Subcutaneous adipose tissue (tissue), 4 donors: ENCODE data around the gene IL12B. TPM values are rescaled to one million over a fixed set of nuclear protein-coding genes. Genes with fewer than 3 reads are reported as not detected.

ENCODE experiments used
- total RNA-seq, 4 donors: library from RNA; depleted of rRNA; stranded (reverse); fragments of >200 nt; gene quantifications; one replicate each; pipeline ENCODE4 v1.1.0, GENCODE V29; 2016
- TF ChIP-seq, protein P1 (sequence below): fragments of 450-650 bp; IDR thresholded peaks from one replicate; pipeline ENCODE4 v1.5.1; 2016; ENCODE audit warnings: low read depth, mild to moderate bottlenecking, control low read depth, antibody characterized with exemption, moderate library complexity

Gene IL12B
- total RNA-seq, 4 donors from 2014 or later = not detected

DNA sequence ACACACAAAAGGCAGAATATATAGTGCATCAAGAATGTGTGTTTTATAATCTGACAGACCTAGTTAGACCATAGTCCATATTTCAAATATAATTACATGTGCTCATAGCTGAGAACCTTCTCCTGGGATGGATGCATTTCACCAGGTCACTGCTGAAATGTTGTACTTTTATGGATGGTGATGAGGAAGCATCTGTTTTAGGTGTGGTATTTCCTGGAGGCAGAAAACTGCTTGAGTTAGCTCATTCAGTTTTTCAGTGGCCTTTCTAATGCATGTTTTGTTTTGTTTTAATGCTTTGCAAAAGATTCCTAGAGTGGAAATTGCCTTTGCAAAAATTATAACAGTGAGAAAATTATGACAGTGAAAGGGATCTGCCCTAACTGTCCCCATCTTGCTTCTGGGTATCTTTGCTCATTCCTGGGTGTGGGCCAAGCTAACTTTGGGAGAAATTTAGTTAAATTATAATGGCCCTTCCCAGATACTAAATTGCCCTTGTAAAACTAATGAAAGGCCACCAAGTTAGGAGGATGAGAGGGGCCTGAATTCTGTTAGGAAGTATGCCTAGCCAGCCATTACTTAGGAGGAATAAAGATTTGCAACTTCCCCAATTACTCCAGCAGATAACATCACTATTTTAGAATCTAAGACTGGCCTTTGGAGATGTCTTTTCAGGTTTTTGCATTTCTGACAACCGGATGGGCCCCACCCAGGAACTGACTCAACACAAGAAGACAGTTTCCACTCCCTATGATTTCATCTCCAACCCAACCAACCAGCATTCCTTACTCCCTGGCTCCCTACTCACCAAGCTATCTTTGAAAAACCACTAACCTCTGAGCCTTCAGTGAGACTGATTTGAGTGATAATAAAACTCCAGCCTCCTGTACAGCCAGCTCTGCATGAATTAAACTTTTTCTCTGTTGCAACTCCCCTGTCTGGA lies 7.0 kb upstream of the IL12B start:
- TF ChIP-seq, protein P1, sequence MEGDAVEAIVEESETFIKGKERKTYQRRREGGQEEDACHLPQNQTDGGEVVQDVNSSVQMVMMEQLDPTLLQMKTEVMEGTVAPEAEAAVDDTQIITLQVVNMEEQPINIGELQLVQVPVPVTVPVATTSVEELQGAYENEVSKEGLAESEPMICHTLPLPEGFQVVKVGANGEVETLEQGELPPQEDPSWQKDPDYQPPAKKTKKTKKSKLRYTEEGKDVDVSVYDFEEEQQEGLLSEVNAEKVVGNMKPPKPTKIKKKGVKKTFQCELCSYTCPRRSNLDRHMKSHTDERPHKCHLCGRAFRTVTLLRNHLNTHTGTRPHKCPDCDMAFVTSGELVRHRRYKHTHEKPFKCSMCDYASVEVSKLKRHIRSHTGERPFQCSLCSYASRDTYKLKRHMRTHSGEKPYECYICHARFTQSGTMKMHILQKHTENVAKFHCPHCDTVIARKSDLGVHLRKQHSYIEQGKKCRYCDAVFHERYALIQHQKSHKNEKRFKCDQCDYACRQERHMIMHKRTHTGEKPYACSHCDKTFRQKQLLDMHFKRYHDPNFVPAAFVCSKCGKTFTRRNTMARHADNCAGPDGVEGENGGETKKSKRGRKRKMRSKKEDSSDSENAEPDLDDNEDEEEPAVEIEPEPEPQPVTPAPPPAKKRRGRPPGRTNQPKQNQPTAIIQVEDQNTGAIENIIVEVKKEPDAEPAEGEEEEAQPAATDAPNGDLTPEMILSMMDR = no peak

DNA sequence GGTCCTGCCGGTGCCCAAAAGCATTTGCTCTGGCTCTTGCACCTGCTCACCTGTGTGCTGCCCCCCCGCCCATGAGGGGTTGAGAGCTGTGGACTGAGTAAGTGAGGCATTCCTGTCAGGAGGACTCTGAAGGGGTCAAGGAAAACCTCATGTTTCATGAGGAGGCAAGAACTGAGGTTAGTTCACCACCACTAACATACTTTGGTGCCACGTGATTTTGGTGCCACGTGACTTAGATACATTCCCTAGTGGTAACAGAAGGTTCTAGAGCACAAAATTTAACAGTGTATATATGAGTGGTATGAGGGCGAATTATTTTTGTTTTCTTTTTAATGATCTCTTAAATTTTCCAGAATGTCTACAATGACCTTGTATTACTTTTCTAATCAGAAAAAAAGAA lies 6.3 kb upstream of the IL12B start:
- TF ChIP-seq, protein P1 = no peak

DNA sequence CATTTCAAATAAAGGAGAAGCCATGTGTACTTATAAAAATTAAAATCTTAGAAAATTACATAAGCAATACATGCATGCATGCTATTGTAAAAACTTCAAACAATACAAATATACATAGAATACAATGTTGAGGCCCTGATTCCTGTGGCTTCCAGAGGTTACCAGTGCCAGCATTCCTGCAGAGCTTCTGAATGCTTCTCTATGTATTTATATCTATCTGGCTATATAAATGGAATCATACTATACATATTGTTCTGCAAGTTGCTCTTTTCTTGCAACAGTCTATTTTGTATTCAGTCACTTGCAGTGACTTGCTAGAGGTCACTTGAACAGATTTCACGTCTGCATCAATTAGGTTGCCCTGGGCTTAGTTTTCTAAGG lies 3.2 kb upstream of the IL12B start:
- TF ChIP-seq, protein P1 = no peak

DNA sequence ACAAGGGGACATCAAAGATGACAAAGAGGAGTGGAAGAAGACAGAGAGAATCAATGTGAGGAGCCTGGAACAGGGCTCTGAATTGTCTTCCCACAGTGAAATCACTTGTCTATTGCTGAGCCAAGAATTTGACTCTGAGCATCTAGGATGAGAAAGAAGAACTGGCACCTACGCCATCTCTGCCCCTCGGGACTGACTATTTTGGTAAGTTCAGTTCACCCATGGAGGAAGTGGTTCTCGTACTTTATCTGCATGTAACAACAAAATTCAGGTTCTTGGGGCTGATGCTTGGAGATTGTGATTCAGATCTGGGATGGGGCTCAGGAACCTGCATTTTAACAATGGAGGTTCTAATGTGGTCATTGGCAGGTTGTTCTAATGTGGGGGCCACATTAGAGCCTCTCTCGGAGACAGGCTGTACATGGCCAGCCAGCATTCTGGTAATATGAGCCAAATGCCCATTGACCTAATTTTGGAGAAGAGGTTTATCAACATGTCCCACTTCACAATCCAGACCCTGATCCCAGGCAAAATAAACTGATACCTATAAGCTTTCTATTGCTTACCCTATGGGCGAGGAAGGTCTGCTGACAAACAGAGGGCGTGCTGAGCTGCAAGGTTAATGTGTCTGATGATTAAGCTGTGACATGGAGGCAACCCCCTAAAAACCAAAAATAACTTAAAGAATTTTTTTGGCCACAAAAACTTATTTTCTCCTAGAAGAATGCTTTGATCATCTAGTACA lies 2.7 kb upstream of the IL12B start:
- TF ChIP-seq, protein P1 = no peak

DNA sequence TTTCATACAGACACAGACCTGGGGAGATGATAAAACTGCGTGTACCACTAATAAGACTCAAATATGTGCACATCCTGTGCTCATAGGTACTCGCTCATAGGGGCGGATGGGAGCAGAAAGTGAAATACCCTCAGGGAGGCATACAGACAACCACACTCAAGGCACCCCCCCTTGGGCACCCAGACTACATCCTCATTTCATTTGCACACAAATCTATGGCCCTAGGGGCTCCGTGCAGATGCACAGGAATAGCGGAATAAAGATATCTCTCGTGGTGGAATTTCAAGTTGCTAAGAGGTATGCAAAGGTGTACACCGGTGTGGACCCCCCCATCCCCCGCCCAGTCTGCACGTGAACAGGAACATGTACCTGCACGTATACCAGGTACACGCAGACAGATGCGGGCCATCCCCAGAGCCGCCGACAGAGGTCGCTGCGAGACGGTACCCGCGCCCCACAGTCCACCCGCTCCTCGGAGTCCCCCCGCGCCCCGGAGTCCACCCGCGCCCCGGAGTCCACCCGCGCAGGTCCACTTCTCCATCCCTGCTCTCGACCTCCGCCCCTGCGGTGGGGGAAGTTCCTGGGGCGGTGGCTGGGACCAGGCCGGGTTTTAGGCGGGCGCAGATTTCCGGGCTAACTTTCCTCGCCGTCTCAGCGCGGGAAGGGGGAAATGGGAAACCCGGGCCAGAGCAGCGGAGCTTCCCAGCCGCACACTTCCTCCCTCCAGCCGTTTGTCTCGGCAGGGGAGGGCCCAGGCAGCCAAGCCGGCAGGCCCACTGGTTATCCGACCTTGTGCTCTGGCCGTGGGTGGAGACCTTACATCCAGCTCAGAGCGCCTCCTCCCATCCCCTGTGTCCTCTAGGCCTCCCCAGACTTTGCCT lies 1.0 kb upstream of the IL12B start:
- TF ChIP-seq, protein P1 = no peak

DNA sequence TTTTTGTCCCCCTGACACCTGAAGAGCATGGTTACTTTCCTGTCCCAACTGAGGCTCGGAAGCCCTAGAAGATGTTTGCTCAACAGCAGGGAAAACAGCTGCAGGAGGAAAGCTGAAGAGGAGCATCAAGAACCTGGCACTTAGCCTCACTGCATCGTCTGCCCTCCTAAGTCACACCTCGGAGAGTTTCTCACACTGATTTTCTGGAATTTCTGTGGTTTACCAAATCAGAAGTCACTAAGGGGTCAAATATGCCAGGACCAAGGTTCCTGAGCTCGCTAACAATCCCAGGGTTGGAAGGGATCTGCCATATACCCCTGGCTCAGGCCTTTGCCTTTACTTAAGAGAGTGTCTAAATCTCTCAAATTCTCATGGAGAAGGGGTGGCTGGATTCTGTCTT lies 5.3 kb downstream of the IL12B start:
- TF ChIP-seq, protein P1 = no peak
